ENCODE measurements around the gene AVL9. TPM values are rescaled to one million over a fixed set of nuclear protein-coding genes. Genes with fewer than 3 reads are reported as not detected.
"Not testable (repeated sequence)": the region's sequence is repeated elsewhere in the genome, so short reads cannot be mapped to it uniquely, and the experiment has no call there.

Gene AVL9
- total RNA-seq, 2 experiments from 2014 or later = 38.7 to 40.8 TPM

DNA sequence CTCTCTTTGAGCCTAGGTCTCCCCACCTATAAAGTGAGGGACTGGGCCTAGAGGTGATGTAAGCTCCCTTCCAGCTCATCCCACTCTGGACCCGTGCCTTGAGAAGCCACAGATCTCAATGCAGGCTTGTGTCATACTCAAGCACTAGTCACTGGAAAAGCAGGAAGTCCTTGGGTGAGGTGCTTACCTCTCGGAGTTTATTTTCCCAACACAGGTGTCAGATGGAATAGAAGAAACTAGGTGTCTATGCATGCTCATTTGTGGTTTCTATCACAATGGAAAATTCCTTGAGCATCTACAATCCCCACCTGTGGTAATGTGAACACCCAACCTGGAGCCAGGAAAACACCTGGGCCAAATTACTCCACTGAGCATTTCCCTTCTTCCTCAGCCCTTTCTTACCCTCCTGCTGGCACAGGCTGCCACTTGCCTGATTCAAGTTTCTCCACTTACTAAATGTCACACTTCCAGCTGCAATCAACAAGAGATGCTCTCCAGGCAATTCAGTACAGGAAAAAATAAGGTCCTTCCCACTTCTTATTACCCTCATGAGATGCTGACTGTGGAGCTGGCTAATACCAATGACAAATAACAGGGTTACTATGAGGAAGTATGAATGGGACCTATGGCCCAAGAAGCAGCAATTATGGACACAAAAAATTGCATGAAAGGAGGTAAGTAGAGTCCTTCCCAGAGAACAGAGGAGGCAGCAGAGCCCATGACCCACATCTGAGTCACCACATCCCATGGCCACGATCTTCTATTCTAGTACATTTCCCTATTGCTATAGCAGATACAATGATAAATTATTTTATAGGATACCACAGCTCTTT lies 18.3 kb upstream of the AVL9 start:
- CTCF ChIA-PET = no interaction called here
- H3K36me3 Mint-ChIP-seq (ENCODE audit: low read depth) = no peaks in the 10 kb centered on the region
- POLR2A ChIA-PET = no interaction called here
- no peak overlapping the region for H3K27ac Mint-ChIP-seq
- no peak overlapping the region for H3K4me3 Mint-ChIP-seq
- no peak for DNase-seq
- no peaks in the 10 kb centered on the region for H3K4me1 Mint-ChIP-seq
- no peaks in the 10 kb centered on the region for H3K9me3 Mint-ChIP-seq
- no peaks in the 10 kb centered on the region for H3K27me3 Mint-ChIP-seq

- H3K27ac Mint-ChIP-seq = no peak overlapping the region
- no peaks in the 10 kb centered on the region for H3K4me1 Mint-ChIP-seq
- CTCF ChIA-PET = no interaction called here
- no peaks in the 10 kb centered on the region for H3K9me3 Mint-ChIP-seq
- no peak for DNase-seq
- no peaks in the 10 kb centered on the region for H3K36me3 Mint-ChIP-seq (ENCODE audit: low read depth)
- no peaks in the 10 kb centered on the region for H3K27me3 Mint-ChIP-seq
- no peak overlapping the region for H3K4me3 Mint-ChIP-seq
- POLR2A ChIA-PET = no interaction called here
These were observed 17.7 kb upstream of the AVL9 start for GRCh38 chr7:32477649-32477980.

- CTCF ChIA-PET = interaction anchor here (0.7 to 2.3 kb wide), 6 partner anchors 10 to 735 kb away, joined by 3 to 17 read pairs (median 5); partner anchors contain the start of gene LSM5
- Mint-ChIP-seq H3K4me1 (no peaks in the 10 kb centered on the region), H3K27me3 (no peaks in the 10 kb centered on the region), H3K4me3 (no peak overlapping the region), H3K9me3 (no peaks in the 10 kb centered on the region), H3K36me3 (ENCODE audit: low read depth) (no peaks in the 10 kb centered on the region), H3K27ac (no peak overlapping the region)
- POLR2A ChIA-PET = no interaction called here
- DNase-seq = no peak
These were observed 15.6 kb upstream of the AVL9 start for GRCh38 chr7:32479574-32480200.

GRCh38 chr7:32481176-32481575 lies 14.1 kb upstream of the AVL9 start:
- Mint-ChIP-seq H3K9me3 (no peaks in the 10 kb centered on the region), H3K4me3 (no peak overlapping the region), H3K36me3 (ENCODE audit: low read depth) (peaks cover 8% of the 10 kb centered on the region), H3K27ac (no peak overlapping the region), H3K27me3 (no peaks in the 10 kb centered on the region), H3K4me1 (no peaks in the 10 kb centered on the region)
- CTCF ChIA-PET = no interaction called here
- DNase-seq = no peak
- POLR2A ChIA-PET = no interaction called here

DNA sequence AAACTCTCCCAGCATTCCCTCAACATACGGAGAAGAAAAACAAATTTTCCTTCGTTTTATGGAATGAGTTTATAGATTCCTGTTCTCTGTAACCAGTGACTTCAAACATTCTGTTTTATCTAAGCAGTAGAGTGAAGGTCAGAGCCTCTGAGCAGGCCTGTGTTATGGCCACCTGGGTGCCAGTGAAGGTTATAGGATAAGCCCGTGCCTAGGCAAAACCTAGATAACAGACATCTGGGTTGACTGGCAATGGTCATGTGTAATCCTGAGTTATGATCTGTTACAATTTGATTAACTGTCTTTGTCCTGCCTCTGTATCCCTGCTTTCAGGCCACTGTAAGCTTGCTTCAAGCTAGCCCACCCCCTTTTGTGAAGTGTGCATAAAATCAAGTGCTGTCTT lies 13.4 kb upstream of the AVL9 start:
- Mint-ChIP-seq H3K27ac (no peak overlapping the region), H3K9me3 (no peaks in the 10 kb centered on the region), H3K4me1 (no peaks in the 10 kb centered on the region), H3K27me3 (no peaks in the 10 kb centered on the region), H3K4me3 (no peak overlapping the region), H3K36me3 (ENCODE audit: low read depth) (peaks cover 14% of the 10 kb centered on the region)
- POLR2A ChIA-PET = no interaction called here
- CTCF ChIA-PET = no interaction called here
- no peak for DNase-seq

- no peak for DNase-seq
- POLR2A ChIA-PET = interaction anchor here (0.5 to 2.2 kb wide), 7 partner anchors 8 to 614 kb away, joined by 3 to 14 read pairs (median 3); partner anchors contain the start of gene KBTBD2
- Mint-ChIP-seq H3K4me1 (peaks cover 39% of the 10 kb centered on the region), H3K9me3 (no peaks in the 10 kb centered on the region), H3K27ac (peak overlapping the region; percentile 93), H3K4me3 (peak overlapping the region; percentile 79), H3K27me3 (no peaks in the 10 kb centered on the region), H3K36me3 (ENCODE audit: low read depth) (peaks cover 30% of the 10 kb centered on the region)
- CTCF ChIA-PET = interaction anchor here (0.5 to 1.6 kb wide), 4 partner anchors 10 to 279 kb away, joined by 3 to 9 read pairs (median 5); no protein-coding TSS in a partner anchor
These were observed 5.5 kb upstream of the AVL9 start for GRCh38 chr7:32489788-32490126.

GRCh38 chr7:32490127-32490796 lies 5.0 kb upstream of the AVL9 start, which contains the start of gene LSM5:
Gene LSM5 (minus strand): TSS chr7:32490380. CDS start chr7:32490365, 15 bp downstream.
- POLR2A ChIA-PET = interaction anchor here (0.5 to 2.2 kb wide), 7 partner anchors 8 to 613 kb away, joined by 3 to 14 read pairs (median 3); partner anchors contain the start of gene KBTBD2
- Mint-ChIP-seq H3K9me3 (no peaks in the 10 kb centered on the region), H3K27me3 (no peaks in the 10 kb centered on the region), H3K4me1 (peaks cover 40% of the 10 kb centered on the region), H3K4me3 (peak within 1 kb of the TSS; percentile 79), H3K36me3 (ENCODE audit: low read depth) (peaks cover 29% of the 10 kb centered on the region), H3K27ac (peak within 1 kb of the TSS; percentile 93)
- peak; percentile 93 for DNase-seq
- CTCF ChIA-PET = interaction anchor here (0.5 to 1.6 kb wide), 6 partner anchors 11 to 618 kb away, joined by 3 to 9 read pairs (median 4); no protein-coding TSS in a partner anchor

- ChIA-PET CTCF (interaction anchor here (1.5 kb wide), 1 partner anchor 11 kb away, joined by 4 read pairs; no protein-coding TSS in a partner anchor), POLR2A (interaction anchor here (0.9 to 2.5 kb wide), 9 partner anchors 11 to 568 kb away, joined by 3 to 17 read pairs (median 4); partner anchors contain the start of genes KBTBD2 and NT5C3A)
- DNase-seq = no peak
- peaks cover 42% of the 10 kb centered on the region for H3K4me1 Mint-ChIP-seq
- no peaks in the 10 kb centered on the region for H3K9me3 Mint-ChIP-seq
- no peaks in the 10 kb centered on the region for H3K27me3 Mint-ChIP-seq
- H3K27ac Mint-ChIP-seq = peak overlapping the region; percentile 75
- H3K36me3 Mint-ChIP-seq (ENCODE audit: low read depth) = peaks cover 26% of the 10 kb centered on the region
- peak overlapping the region; percentile 88 for H3K4me3 Mint-ChIP-seq
These were observed 367 bp upstream of the AVL9 start for GRCh38 chr7:32494946-32495297.

- POLR2A ChIA-PET = interaction anchor here (0.7 to 2.5 kb wide), 14 partner anchors 8 to 566 kb away, joined by 3 to 17 read pairs (median 4); partner anchors contain the start of genes KBTBD2 and NT5C3A
- H3K27me3 Mint-ChIP-seq = no peaks in the 10 kb centered on the region
- peak overlapping the region; percentile 88 for H3K4me3 Mint-ChIP-seq
- CTCF ChIA-PET = interaction anchor here (0.7 to 1.5 kb wide), 4 partner anchors 10 to 159 kb away, joined by 3 to 4 read pairs (median 4); no protein-coding TSS in a partner anchor
- no peaks in the 10 kb centered on the region for H3K9me3 Mint-ChIP-seq
- peak overlapping the region; percentile 93 for H3K27ac Mint-ChIP-seq
- DNase-seq = no peak
- peaks cover 36% of the 10 kb centered on the region for H3K36me3 Mint-ChIP-seq (ENCODE audit: low read depth)
- peaks cover 49% of the 10 kb centered on the region for H3K4me1 Mint-ChIP-seq
These were observed 944 bp downstream of the AVL9 start for GRCh38 chr7:32496052-32496813.

DNA sequence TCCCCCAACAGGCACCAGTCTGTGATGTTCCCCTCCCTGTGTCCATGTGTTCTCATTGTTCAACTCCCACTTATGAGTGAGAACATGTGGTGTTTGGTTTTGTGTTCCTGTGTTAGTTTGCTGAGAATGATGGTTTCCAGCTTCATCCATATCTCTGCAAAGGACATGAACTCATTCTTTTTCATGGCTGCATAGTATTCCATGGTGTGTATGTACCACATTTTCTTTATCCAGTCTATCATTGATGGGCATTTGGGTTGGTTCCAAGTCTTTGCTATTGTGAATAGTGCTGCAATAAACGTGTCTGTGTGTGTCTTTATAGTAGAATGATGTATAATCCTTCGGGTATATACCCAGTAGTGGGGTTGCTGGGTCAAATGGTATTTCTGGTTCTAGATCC lies 4.5 kb downstream of the AVL9 start:
- H3K9me3 Mint-ChIP-seq, H3K27ac Mint-ChIP-seq, POLR2A ChIA-PET, DNase-seq, H3K27me3 Mint-ChIP-seq, CTCF ChIA-PET, H3K4me3 Mint-ChIP-seq: not testable (repeated sequence)
- Mint-ChIP-seq H3K36me3 (ENCODE audit: low read depth) (peaks cover 36% of the 10 kb centered on the region), H3K4me1 (peaks cover 48% of the 10 kb centered on the region)

GRCh38 chr7:32500216-32500615 lies 4.9 kb downstream of the AVL9 start:
- peaks cover 47% of the 10 kb centered on the region for H3K4me1 Mint-ChIP-seq
- not testable (repeated sequence) for H3K4me3 Mint-ChIP-seq, H3K27ac Mint-ChIP-seq

DNA sequence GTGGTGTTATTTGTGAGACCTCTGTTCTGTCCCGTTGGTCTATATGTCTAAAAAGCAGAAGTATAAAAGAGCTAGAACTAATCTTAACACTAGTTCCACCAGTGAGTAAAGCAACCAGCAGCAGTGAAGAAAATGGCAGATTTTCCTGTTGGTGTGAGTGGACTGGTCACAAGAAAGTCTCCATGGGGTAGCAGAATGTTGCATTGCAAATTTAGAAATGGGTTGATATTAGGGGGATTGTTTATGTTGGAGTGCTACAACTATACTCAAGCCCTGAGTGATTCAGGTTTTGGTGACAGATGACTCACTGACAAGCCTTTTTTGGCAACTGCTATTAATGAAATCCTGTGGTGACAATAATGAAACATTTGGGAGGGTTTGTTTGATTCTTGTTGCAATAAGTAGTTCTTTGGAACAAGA lies 5.6 kb downstream of the AVL9 start:
- POLR2A ChIA-PET = interaction anchor here (0.9 to 1.8 kb wide), 3 partner anchors 9 to 61 kb away, joined by 3 to 6 read pairs (median 4); partner anchors contain the start of gene LSM5

More at GRCh38 chr7:32500216-32500615, 4.9 kb downstream of the AVL9 start:
- DNase-seq, H3K9me3 Mint-ChIP-seq, H3K27me3 Mint-ChIP-seq, CTCF ChIA-PET: not testable (repeated sequence)
- POLR2A ChIA-PET = interaction anchor here (0.9 kb wide), 1 partner anchor 9 kb away, joined by 4 read pairs; no protein-coding TSS in a partner anchor
- H3K36me3 Mint-ChIP-seq (ENCODE audit: low read depth) = peaks cover 36% of the 10 kb centered on the region

More for the DNA sequence above, 5.6 kb downstream of the AVL9 start:
- CTCF ChIA-PET = interaction anchor here (0.8 kb wide), 1 partner anchor 10 kb away, joined by 3 read pairs; no protein-coding TSS in a partner anchor
- Mint-ChIP-seq H3K27me3 (no peaks in the 10 kb centered on the region), H3K4me1 (peaks cover 50% of the 10 kb centered on the region), H3K36me3 (ENCODE audit: low read depth) (peaks cover 34% of the 10 kb centered on the region), H3K27ac (peak overlapping the region; percentile 41), H3K4me3 (no peak overlapping the region), H3K9me3 (no peaks in the 10 kb centered on the region)
- no peak for DNase-seq
